Stimulated activated CD4-positive, alpha-beta T cell treated with anti-CD3 and anti-CD28 coated beads, Interleukin-12 subunit alpha, Interleukin-12 subunit beta, amount 100 ng/mL, for 24 hours (primary cell): ENCODE data around the gene SGMS2.
"Not testable (repeated sequence)": the region's sequence is repeated elsewhere in the genome, so short reads cannot be mapped to it uniquely, and the experiment has no call there.

Experiments
- DNase-seq, 2 experiments: peaks; one replicate each; pipeline ENCODE4 v3.0.0-alpha.2; 2020; ENCODE audit warnings: low read depth in 2 of 2

The SGMS2 gene

GRCh38 chr4:107866726-107867125, 42.0 kb downstream of the SGMS2 start:
- DNase-seq = no peak

DNA sequence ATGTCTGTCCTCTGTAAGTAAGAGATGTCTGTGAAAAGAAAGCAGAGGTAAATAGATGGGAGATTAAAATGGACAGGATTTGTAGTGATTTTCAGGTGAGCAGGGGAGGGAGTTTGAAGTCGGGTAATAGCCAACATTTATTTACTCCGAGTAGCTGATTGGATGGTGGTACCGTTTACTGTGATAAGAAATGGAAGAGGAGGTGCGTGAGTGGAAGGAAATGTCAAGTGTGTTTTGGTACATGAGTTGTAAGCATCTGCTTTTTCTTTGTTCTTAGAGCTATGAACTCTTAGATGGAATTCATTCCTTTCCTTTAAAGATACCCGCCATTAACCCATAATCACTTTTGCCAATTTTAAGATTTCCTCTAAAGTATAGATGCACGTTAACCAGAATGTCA, 45.5 kb downstream of the SGMS2 start:
- DNase-seq = no peak

GRCh38 chr4:107870916-107871786, 46.4 kb downstream of the SGMS2 start:
- no peak for DNase-seq

DNA sequence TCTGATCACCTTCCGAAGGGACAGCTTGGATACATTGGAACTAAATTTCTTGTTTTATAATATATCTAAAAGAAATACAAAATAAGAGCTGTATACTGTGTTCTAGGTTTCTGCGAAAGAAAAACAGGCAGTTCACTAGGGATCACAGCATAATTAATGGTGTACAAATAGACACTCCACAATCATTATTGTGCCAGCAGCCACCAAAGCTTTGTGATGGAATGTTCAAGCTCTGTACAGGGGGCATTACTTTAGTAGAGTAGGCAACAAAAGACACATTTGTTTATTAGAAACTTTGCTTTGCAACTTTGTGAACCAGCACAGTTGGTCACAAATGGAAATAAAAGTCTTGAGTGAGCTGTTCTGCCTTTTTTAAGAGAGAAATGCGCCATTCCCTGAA, 49.3 kb downstream of the SGMS2 start:
- DNase-seq = no peak

DNA sequence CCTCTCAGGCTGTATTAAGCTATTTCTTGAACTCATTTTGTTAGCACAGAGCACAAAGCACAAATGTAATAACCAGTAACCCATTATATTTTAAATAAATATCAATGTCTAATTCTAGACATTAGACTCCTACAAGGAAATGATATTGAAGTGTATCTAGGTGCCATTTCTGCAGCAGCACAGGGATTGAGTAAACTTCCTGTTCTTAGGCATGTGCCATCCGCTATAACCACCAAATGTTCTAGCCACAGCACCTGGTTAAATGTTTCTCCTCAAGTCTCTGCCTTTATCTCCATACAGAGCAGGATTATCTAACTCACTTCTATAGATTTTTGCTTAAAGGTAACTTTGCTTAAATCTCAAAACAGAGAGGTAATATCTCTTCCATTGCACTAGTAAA, 51.4 kb downstream of the SGMS2 start:
- DNase-seq = no peak

GRCh38 chr4:107877361-107877760, 52.6 kb downstream of the SGMS2 start:
- no peak for DNase-seq

- no peak for DNase-seq
These were observed 61.1 kb downstream of the SGMS2 start for GRCh38 chr4:107885865-107886264.

DNA sequence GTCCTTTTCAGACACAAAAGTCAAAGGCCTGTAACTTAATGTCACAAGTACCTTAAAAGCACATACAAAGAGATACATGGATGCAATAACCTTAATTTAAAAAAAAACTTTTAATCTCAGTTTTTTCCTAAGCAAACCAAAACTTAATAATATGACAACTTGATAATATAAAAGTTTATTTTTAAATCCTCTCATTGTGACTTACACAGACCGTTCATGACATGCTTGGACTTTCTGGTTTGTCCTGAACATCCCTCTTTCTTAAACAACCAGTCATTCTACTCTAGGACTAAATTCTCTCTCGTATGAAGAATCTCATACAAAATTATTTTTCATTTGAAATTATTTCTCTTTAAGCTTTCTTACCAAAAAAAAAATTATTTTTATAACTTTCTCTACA, 63.5 kb downstream of the SGMS2 start:
- DNase-seq = no peak

- no peak for DNase-seq
These were observed 66.0 kb downstream of the SGMS2 start for GRCh38 chr4:107890779-107891178.

DNA sequence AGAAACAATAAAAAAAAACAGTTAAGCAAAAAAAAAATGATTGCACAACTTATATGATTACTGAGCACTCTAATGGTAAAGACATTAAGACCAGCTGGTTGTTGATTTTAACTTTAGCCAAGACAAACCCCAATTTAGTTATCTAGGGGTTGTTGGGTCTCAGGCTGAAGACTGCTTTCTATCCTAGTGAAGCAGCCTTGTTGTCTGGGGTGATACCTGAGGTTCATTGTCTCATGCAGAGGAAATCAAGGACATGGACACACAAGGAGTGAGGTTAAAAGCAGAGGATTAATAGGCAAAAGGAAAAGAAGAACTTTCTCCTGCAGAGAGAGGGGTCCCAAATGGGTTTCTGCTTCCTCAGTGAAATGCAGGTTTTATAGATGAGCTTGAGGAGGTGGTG, 66.6 kb downstream of the SGMS2 start:
- DNase-seq = no peak

DNA sequence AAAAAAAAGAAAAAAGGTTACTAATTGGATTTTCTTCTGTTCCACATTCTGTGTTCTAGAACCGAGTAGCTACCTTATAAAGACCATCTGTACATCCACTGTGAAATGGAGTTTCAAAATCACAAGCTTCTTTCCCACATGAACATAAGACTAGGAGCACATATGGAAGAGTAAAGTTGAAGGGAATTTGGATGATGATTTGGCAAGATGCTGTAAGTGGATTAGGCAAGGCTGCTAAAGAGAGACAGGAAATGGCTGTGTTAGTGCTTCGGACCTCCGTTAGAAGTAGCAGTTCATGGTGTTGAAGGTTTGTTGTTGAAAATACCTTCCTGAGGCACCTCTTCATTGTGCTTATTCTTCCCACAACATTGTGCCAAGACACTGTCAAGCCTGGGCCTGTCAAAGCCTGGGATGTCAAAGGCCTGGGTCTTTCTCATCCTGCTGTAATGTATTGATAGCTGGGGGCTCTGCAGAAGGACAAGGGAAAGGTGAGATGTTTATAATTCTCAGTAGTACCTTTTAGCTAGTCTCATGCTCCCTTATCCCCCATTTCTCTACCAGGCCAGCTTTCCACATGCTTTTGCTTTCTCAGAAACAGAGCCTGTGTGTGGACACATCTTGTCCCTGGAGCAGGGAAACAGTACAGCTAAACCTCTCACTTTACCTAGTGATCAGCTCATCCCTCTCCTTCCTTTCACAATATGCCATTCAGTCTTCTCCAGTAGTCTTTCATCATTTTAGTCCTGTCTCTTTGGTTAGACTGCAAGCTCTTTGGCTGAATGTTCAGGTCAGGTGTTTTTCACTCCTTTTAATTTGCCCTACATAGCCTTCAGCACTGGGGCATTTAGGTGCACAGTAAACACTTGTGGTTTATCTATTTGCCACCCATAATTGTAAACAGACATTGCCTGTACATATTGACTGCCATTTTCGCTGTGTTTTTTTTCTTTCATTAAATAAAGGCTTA, 68.7 kb downstream of the SGMS2 start:
- DNase-seq = no peak

GRCh38 chr4:107894138-107894603, 69.4 kb downstream of the SGMS2 start:
- DNase-seq = no peak

DNA sequence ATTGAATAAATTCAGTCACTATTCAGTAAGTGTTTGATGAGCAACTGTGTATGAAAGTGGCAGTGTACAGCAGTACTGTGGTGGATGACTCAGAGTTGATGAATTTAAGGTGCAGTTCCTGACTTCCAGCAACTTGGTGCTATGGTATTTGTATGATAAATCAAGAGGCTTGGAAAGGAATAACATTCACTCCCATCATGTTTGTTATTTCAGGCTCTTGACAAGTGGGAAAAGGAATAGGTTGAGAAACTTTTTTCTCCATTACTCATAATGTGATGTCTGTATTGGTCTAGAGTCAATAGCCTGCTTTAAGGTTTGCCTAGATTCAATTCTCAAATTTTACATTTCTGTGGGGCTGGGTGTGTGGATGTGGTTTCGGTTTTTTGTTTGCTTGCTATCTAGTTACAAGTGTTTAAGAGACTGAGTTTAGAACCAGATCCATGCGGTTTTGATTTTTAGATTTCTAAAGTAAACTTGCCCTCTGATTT, 71.5 kb downstream of the SGMS2 start:
- no peak for DNase-seq

DNA sequence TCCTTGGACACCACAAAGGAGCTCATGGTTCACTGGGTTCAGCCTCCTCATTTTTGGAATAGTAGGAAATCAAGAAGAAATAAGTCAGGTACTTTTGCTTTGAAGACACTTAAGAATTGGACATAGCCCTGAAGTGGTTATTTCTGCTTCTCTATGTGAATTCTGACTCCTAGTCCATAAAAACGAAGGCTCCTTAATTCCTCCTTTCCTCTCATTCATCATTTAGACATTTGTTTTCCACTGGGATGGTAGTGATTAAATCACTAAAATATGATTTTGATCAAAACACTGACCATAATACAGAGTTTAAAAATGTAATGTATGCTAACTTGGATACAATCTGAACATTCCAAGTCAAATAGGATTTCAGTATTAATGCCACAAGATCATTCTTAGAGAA, 71.9 kb downstream of the SGMS2 start:
- DNase-seq = no peak

DNA sequence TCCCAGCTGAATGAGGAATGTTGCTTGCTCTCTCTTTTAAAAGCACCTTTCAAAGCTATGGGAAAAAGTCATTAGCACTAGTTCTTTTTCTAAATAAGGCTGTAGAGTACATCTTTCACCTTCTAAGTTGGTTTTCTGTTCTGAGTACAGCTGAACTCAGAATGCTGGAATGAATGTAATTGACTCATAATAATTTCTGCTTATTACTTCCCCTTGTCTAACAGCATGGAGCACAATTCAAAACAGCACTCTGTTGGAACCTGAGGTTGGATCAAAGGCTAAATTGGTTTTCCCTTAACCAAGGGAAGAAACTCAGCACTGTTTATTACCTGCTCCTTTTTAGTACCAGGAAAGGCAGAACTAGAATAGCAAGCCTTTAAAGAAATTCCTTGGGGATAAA, 73.1 kb downstream of the SGMS2 start:
- no peak for DNase-seq

- DNase-seq = no peak
These were observed 75.3 kb downstream of the SGMS2 start for GRCh38 chr4:107900067-107900466.

DNA sequence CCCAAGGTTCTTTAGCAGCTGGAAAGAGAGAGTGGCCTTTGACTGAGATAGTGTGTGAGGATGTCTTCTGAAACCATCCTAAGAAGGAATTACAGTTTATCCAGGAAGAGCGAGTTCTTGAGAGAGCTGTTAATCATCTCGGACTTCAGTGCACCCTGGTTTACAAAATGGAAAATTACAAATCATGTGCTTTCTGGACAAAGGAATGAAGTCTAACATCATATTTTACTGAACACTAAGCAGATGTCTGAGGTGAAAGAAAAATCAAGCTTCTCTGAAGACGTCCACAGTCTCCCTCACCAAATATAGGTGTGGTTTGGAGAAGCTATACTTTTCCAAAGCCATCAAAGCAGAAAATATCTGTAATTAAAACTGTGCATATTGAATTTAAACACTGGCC, 75.8 kb downstream of the SGMS2 start:
- DNase-seq = no peak

GRCh38 chr4:107901213-107901934, 76.6 kb downstream of the SGMS2 start:
- no peak for DNase-seq

DNA sequence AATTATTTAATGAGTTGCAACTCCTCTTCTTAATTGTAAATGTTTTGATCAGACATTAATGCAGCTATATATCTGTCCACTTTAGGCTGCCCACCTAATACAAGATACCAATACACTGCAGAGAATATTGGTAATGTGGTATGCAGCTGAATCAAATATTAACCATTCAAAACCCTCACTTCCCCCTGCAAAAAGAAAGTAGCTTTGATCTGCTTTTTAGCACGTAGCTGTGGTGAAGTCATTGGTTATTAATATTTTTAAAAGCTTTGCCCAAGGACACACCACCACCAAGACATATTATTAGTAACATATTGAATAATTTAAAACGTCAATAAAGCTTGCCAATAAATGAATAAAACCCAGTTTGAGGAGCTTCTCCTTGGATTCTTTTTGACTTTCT, 78.0 kb downstream of the SGMS2 start:
- no peak for DNase-seq

- not testable (repeated sequence) for DNase-seq
These were observed 80.3 kb downstream of the SGMS2 start for GRCh38 chr4:107905082-107905481.

DNA sequence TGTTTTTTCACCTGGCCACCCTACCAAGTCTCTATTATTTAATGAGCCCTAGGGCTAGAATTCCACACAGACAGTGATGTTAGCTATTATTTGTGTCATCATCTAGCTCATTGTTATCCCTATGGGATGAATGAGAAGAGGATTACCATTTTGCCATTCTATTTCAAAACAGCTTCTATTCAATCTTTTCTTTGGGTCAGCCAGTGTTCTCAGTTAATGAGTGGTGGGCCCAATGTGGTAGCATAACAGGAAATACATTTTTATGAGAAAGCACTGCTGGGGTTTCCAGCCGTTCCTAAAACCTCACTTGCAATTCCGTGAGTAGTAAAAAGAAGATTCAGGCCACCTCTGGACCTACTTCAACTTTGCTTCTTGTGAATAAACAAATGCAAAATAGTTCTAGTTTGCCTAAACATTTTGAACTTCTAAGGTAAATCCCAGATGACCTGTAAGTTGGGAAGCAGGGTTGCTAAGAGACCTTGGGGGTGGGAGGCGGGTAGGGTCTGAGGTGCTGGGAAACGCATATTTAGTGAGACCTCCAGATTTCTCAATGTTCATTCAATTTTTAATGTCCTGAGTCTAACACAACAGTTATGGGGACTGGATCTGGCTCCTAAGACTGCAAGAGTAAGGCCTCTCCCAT, 81.8 kb downstream of the SGMS2 start:
- no peak for DNase-seq
